Activated T-helper 1 cell treated with anti-CD3 and anti-CD28 coated beads, Interleukin-12 subunit alpha, Interleukin-12 subunit beta, Interleukin-2, Interleukin-4 antibody, amounts not matched to agents 30 ng/mL and 10 ng/mL and 1 ng/mL, durations not matched to agents 14 hours and 24 hours and 36 hours (primary cell): ENCODE data around the gene NEU1. TPM values are rescaled to one million over a fixed set of nuclear protein-coding genes. Genes with fewer than 3 reads are reported as not detected.
"Not testable (repeated sequence)": the region's sequence is repeated elsewhere in the genome, so short reads cannot be mapped to it uniquely, and the experiment has no call there.

Source experiments
- DNase-seq: peaks from one replicate; pipeline ENCODE4 v3.0.0; 2021; ENCODE audit warnings: low spot score
- H3K27ac Mint-ChIP-seq: one replicate; pipeline ENCODE4 v1.8.0; 2021; ENCODE audit warnings: mild to moderate bottlenecking, mixed read lengths
- H3K27me3 Mint-ChIP-seq: one replicate; pipeline ENCODE4 v1.8.0; 2022; ENCODE audit warnings: mild to moderate bottlenecking, moderate library complexity, mixed read lengths; ENCODE audit not compliant: insufficient read depth
- H3K36me3 Mint-ChIP-seq: one replicate; pipeline ENCODE4 v1.8.0; 2021; ENCODE audit warnings: low read depth, mixed read lengths
- H3K4me1 Mint-ChIP-seq: one replicate; pipeline ENCODE4 v1.8.0; 2021; ENCODE audit warnings: low read depth, mixed read lengths
- H3K4me3 Mint-ChIP-seq: one replicate; pipeline ENCODE4 v1.8.0; 2021; ENCODE audit warnings: mild to moderate bottlenecking, moderate library complexity, mixed read lengths
- H3K9me3 Mint-ChIP-seq: one replicate; pipeline ENCODE4 v1.8.0; 2021; ENCODE audit warnings: mixed read lengths
- intact Hi-C: fragments of 100-400 bp; cut with micrococcal nuclease; formaldehyde crosslinking; loops from one replicate; pipeline ENCODE4 v1.15.1; 2024
- total RNA-seq: library from RNA; stranded (reverse); gene quantifications from 2 replicates; pipeline ENCODE4 v1.2.3, GENCODE V29; 2022

NEU1 gene
- total RNA-seq, 1 donor from 2014 or later: 24.3 TPM

DNA sequence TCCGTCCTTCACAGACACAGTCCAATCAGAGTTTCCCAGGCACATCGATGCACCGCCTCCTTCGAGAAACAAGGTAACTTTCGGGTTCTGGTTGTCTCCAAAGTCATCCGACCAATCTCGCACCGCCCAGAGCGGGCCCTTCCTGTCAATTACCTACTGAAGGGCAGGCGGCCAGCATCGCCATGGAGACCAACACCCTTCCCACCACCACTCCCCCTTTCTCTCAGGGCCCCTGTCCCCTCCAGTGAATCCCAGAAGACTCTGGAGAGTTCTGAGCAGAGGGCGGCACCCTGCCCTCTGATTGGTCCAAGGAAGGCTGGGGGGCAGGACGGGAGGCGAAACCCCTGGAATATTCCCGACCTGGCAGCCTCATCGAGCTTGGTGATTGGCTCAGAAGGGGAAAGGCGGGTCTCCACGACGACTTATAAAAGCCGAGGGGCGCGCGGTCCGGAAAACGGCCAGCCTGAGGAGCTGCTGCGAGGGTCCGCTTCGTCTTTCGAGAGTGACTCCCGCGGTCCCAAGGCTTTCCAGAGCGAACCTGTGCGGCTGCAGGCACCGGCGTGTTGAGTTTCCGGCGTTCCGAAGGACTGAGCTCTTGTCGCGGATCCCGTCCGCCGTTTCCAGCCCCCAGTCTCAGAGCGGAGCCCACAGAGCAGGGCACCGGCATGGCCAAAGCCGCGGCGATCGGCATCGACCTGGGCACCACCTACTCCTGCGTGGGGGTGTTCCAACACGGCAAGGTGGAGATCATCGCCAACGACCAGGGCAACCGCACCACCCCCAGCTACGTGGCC, 35.1 kb downstream of the NEU1 start, which contains the start of gene HSPA1B:
HSPA1B (plus strand) TSS at position 453 of the 794 bp plus-strand sequence; CDS start at position 666, 213 bp downstream.
- H3K27me3 Mint-ChIP-seq: no peaks in the 10 kb centered on the region
- peaks cover 9% of the 10 kb centered on the region for H3K36me3 Mint-ChIP-seq
- H3K4me3 Mint-ChIP-seq: peak within 1 kb of the TSS; percentile 83
- peak within 1 kb of the TSS; percentile 93 for H3K27ac Mint-ChIP-seq
- intact Hi-C loops: loop anchor here (1.0 to 10.0 kb wide), 5 partner anchors 31 to 333 kb away; partner anchors contain the start of genes ABHD16A, BAG6 and MICB
- DNase-seq: peak; percentile 95
- no peaks in the 10 kb centered on the region for H3K9me3 Mint-ChIP-seq
- H3K4me1 Mint-ChIP-seq: peaks cover 41% of the 10 kb centered on the region

DNA sequence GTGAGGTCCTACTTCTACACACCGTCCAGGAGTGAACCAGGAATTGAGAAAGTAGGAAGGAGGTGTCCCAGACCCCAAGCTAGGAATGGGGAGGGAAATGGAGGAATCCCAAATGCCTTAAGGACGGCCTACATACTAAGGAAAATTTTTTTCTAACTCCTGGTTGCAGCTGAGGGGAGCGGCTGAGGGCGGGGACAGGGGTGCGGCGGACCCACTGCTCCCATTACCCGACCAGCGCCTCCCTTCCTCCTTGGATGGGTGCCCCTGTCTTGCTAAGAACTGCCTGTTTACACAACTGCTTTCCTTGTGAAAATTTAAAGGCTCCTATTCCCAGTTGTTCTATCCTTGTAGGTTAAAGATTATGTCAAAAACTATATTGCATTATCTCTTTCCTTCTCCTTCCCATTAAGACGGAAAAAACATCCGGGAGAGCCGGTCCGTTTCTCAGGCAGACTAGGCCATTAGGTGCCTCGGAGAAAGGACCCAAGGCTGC, 35.8 kb downstream of the NEU1 start:
- Mint-ChIP-seq H3K36me3 (peaks cover 9% of the 10 kb centered on the region), H3K4me1 (peaks cover 48% of the 10 kb centered on the region), H3K27me3 (no peaks in the 10 kb centered on the region), H3K9me3 (no peaks in the 10 kb centered on the region), H3K27ac (peak overlapping the region; percentile 93), H3K4me3 (peak overlapping the region; percentile 83)
- intact Hi-C loops: loop anchor here (1.0 to 10.0 kb wide), 5 partner anchors 31 to 332 kb away; partner anchors contain the start of genes ABHD16A, BAG6 and MICB
- peak; percentile 44 for DNase-seq

DNA sequence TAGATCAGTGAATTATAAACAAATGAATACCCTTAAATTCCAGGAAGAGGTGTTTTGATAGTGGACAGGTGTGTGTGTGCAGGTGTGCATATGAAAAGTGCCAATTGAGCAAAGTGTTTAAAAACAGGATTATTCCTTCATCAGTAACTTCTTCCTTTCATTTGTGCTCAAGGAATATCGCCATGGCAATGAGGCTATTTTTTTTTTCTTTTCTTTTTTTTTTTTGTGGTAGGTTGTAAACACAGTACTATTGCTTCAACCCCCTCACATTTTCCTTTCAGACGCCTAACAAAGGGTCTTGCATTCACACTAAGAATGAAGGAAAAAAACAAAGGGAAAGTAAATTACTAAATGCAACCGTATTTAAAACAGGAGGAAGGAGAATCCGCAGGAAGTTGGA, 37.1 kb downstream of the NEU1 start:
- intact Hi-C loops: loop anchor here (10.0 kb wide), 1 partner anchor 331 kb away; the partner anchor contains the start of gene MICB
- no peaks in the 10 kb centered on the region for H3K27me3 Mint-ChIP-seq
- H3K4me3 Mint-ChIP-seq: peak overlapping the region; percentile 83
- H3K9me3 Mint-ChIP-seq: no peaks in the 10 kb centered on the region
- no peak for DNase-seq
- peak overlapping the region; percentile 40 for H3K27ac Mint-ChIP-seq
- peaks cover 9% of the 10 kb centered on the region for H3K36me3 Mint-ChIP-seq
- H3K4me1 Mint-ChIP-seq: peaks cover 49% of the 10 kb centered on the region

DNA sequence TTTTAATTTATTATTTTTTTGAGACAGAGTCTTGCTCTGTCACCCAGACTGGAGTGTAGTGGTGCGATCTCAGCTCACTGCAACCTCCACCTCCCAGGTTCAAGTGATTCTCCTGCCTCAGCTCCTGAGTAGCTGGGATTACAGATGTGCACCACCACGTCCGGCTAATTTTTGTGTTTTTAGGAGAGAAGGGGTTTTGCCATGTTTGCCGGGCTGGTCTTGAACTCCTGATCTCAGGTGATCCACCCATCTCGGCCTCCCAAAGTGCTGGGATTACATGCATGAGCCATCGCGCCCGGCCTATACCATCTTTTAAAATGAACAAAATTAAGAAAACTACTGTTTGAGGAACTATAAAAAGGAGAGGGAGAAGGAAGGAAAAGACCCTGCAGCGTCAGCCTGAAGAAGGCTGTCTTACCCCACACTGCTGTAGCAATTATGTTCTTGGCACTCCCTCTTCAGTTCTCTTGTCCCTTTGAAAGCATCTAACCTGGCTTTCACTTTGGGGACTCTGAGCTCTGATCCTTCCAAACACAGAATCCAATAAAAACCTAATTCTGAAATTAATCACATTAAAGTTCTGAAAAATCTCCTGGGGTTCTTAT, 38.9 kb downstream of the NEU1 start:
- H3K27ac Mint-ChIP-seq: not testable (repeated sequence)

DNA sequence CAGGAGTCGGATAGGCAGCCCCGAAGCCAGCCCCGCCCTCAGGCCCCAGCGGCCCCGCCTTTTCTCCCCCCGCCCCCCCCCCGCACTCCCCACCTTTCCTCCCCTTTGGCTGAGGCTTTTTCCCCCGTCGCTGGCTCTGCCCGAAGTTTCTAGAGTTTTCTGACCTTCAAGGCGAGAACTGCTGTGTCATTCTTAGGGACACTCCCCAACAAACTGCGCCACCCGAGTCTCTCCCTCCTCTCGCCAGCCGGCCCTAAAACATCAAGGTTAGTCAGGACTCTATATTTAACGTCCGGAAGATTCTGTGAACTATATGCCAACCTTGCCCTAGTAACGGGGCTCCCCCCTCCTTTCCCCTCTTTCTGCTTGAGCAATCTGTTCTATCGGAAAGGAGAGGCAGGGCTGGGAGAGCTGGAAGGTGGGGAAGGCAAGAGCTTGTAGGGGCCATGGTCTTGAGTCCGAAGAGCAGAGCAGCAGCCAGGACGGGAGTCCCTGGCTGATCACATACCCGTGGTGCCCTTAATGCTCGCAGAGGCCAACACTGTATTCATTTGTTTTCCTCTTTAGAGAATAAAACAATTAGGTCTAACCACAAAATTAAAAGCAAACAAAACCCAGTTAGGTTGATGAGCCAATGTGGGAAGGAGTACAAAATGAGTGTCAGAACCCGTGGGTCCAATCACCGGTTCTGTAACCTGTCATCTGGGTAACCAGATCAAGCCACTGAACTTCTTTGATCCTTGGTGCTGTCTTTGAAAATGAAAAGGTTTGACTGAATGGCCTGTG, 40.4 kb downstream of the NEU1 start:
- H3K27ac Mint-ChIP-seq: peak overlapping the region; percentile 99
- peaks cover 10% of the 10 kb centered on the region for H3K36me3 Mint-ChIP-seq
- H3K4me3 Mint-ChIP-seq: peak overlapping the region; percentile 99
- DNase-seq: peak; percentile 44
- H3K9me3 Mint-ChIP-seq: no peaks in the 10 kb centered on the region
- H3K4me1 Mint-ChIP-seq: peaks cover 73% of the 10 kb centered on the region
- intact Hi-C loops: loop anchor here (2.0 to 10.0 kb wide), 2 partner anchors 201 to 327 kb away; partner anchors contain the start of genes MICB and PRRC2A
- H3K27me3 Mint-ChIP-seq: no peaks in the 10 kb centered on the region

More for the DNA sequence above, 38.9 kb downstream of the NEU1 start:
- H3K27me3 Mint-ChIP-seq, H3K36me3 Mint-ChIP-seq, H3K9me3 Mint-ChIP-seq, DNase-seq: not testable (repeated sequence)
- peaks cover 62% of the 10 kb centered on the region for H3K4me1 Mint-ChIP-seq
- peak overlapping the region; percentile 59 for H3K4me3 Mint-ChIP-seq
- intact Hi-C loops: loop anchor here (2.0 to 10.0 kb wide), 2 partner anchors 203 to 329 kb away; partner anchors contain the start of genes MICB and PRRC2A

DNA sequence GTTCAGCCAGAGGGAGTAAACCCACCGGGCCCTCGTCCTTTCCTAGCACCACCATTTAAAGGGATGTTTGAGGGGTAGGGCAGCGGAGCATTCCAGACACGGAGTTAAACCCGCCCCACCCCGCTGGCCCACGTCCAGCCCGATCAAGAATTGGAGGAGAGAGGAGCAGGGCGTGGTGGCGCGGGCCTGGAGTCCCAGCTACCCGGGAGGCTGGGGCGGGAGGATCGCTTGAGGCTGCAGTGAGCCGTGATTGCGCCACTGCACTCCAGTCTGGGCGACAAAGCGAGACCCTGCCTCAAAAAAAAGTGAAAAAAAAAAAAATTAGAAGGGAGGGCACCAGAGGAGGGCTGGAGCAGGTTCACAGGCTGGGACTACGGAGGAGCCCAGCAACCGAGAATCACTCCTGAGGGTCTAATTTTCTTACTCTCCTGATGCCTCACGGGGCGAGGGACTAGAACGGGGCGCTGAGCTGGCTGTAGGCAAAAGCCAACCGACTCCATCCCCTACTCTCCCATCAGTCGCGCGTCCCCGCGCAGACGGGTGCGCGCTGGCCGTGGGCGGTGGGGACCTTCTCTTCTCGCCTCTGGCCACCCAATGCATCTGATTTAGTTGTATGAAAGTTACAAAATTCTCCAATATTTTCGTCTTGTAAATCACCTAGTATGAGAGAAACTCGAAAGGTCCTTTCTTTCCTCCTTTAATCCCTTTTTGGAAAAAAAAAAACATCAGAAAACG, 41.2 kb downstream of the NEU1 start:
- no peaks in the 10 kb centered on the region for H3K9me3 Mint-ChIP-seq
- H3K4me1 Mint-ChIP-seq: peaks cover 66% of the 10 kb centered on the region
- peak overlapping the region; percentile 99 for H3K4me3 Mint-ChIP-seq
- H3K27me3 Mint-ChIP-seq: no peaks in the 10 kb centered on the region
- intact Hi-C loops: loop anchor here (2.0 to 10.0 kb wide), 2 partner anchors 201 to 327 kb away; partner anchors contain the start of genes MICB and PRRC2A
- H3K36me3 Mint-ChIP-seq: peaks cover 10% of the 10 kb centered on the region
- peak; percentile 44 for DNase-seq
- H3K27ac Mint-ChIP-seq: peak overlapping the region; percentile 99

DNA sequence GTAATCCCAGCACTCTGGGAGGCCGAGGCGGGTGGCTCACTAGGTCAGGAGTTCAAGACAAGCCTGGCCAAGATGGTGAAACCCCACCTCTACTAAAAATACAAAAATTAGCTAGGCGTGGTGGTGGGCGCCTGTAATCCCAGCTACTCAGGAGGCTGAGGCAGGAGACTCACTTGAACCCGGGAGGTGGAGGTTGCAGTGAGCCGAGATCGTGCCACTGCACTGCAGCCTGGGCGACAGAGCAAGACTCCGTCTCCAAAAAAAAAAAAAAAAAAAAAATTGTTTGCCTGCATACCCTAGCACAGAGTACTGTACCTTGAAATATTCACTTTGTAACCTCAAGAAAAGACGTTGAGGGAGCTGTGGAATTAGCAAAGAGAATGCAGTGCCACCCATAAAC, 42.2 kb downstream of the NEU1 start:
- peak overlapping the region; percentile 99 for H3K4me3 Mint-ChIP-seq
- peaks cover 10% of the 10 kb centered on the region for H3K36me3 Mint-ChIP-seq
- not testable (repeated sequence) for H3K27me3 Mint-ChIP-seq, DNase-seq, H3K27ac Mint-ChIP-seq, H3K9me3 Mint-ChIP-seq
- peaks cover 61% of the 10 kb centered on the region for H3K4me1 Mint-ChIP-seq
- intact Hi-C loops: loop anchor here (10.0 kb wide), 1 partner anchor 326 kb away; the partner anchor contains the start of gene MICB

DNA sequence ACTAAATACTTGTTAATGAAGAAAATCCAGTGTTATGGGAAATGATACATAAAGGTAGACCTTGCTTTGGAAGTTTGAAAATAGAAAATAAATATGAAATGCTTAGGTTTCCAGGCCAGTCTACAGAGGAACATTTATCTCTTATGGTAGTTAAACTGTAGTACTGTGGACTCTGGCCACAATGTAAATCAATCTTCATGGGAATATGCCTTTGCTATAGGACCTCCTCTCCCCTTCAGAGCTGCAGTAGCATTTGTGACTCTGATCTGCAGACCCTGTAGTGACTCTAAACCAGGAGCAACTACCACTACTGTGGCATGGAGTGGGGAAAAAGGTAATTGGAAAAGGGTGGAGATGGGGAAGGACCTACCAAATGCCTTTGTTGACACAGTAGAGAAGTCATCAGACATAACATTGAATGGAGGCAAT, 42.7 kb downstream of the NEU1 start:
- intact Hi-C loops: loop anchor here (10.0 kb wide), 2 partner anchors 325 to 1035 kb away; partner anchors contain the start of genes MICB, PSMB9 and TAP1
- Mint-ChIP-seq H3K27ac (peak overlapping the region; percentile 85), H3K4me3 (peak overlapping the region; percentile 77), H3K36me3 (peaks cover 10% of the 10 kb centered on the region), H3K4me1 (peaks cover 56% of the 10 kb centered on the region), H3K9me3 (no peaks in the 10 kb centered on the region), H3K27me3 (no peaks in the 10 kb centered on the region)
- no peak for DNase-seq

DNA sequence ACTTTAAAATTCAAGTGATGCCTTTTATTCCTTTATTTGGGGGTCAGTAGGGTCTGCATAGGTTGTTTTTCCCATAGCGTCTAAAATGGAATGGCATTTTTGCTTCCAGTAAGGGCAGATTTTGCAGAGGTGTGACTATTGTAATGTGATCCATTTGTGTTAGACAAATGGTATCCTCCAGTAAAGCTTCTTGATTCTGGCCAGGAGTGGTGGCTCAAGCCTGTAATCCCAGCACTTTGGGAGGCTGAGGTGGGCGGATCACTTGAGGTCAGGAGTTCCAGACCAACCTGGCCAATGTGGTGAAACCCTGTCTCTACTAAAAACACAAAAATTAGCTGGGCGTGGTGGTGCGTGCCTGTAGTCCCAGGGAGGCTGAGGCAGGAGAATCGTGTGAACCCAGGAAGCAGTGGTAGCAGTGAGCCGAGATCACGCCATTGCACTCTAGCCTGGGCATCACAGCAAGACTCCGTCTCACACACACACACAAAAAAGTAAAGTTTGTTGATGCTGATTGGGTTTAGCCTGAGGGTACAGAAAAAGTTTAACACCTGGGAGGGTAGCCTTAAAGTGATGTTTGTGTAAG, 44.6 kb downstream of the NEU1 start:
- not testable (repeated sequence) for H3K9me3 Mint-ChIP-seq, DNase-seq, H3K27me3 Mint-ChIP-seq
- peaks cover 59% of the 10 kb centered on the region for H3K4me1 Mint-ChIP-seq
- intact Hi-C loops: loop anchor here (10.0 kb wide), 1 partner anchor 1037 kb away; the partner anchor contains the start of genes PSMB9 and TAP1
- peaks cover 10% of the 10 kb centered on the region for H3K36me3 Mint-ChIP-seq
- peak overlapping the region; percentile 94 for H3K27ac Mint-ChIP-seq
- peak overlapping the region; percentile 97 for H3K4me3 Mint-ChIP-seq

DNA sequence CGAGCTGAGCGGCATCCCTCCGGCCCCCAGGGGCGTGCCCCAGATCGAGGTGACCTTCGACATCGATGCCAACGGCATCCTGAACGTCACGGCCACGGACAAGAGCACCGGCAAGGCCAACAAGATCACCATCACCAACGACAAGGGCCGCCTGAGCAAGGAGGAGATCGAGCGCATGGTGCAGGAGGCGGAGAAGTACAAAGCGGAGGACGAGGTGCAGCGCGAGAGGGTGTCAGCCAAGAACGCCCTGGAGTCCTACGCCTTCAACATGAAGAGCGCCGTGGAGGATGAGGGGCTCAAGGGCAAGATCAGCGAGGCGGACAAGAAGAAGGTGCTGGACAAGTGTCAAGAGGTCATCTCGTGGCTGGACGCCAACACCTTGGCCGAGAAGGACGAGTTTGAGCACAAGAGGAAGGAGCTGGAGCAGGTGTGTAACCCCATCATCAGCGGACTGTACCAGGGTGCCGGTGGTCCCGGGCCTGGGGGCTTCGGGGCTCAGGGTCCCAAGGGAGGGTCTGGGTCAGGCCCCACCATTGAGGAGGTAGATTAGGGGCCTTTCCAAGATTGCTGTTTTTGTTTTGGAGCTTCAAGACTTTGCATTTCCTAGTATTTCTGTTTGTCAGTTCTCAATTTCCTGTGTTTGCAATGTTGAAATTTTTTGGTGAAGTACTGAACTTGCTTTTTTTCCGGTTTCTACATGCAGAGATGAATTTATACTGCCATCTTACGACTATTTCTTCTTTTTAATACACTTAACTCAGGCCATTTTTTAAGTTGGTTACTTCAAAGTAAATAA, 45.3 kb downstream of the NEU1 start:
- not testable (repeated sequence) for H3K27me3 Mint-ChIP-seq, DNase-seq, H3K9me3 Mint-ChIP-seq
- peak overlapping the region; percentile 97 for H3K4me3 Mint-ChIP-seq
- H3K27ac Mint-ChIP-seq: peak overlapping the region; percentile 94
- H3K4me1 Mint-ChIP-seq: peaks cover 59% of the 10 kb centered on the region
- peaks cover 14% of the 10 kb centered on the region for H3K36me3 Mint-ChIP-seq
- intact Hi-C loops: loop anchor here (10.0 kb wide), 1 partner anchor 1037 kb away; the partner anchor contains the start of genes PSMB9 and TAP1
